GM23338 (cell line): ENCODE data around the gene USP48. TPM values are rescaled to one million over a fixed set of nuclear protein-coding genes. Genes with fewer than 3 reads are reported as not detected.

Source experiments
- CREB1 ChIP-seq: fragments of 250-450 bp; sonication (Bioruptor Pico); IDR thresholded peaks from 2 replicates; pipeline ENCODE4 v1.5.0; 2020; ENCODE audit warnings: low read depth, mild to moderate bottlenecking, moderate library complexity
- CTCF ChIP-seq, 2 experiments: fragments of 200-600 bp in 1 of 2; sonication (generic) in 1 of 2; conservative IDR thresholded peaks; 2 replicates each; pipeline versions ENCODE4 v1.5.1 to v1.6.1; 2016 to 2017; ENCODE audit warnings: antibody characterized with exemption in 2 of 2, low read depth in 2 of 2, mild to moderate bottlenecking in 2 of 2, moderate library complexity in 1 of 2
- EZH2phosphoT487 ChIP-seq: fragments of 200-600 bp; sonication (generic); IDR thresholded peaks from one replicate; pipeline ENCODE4 v1.8.1; 2018; ENCODE audit warnings: antibody characterized with exemption; ENCODE audit not compliant: unreplicated experiment
- JUNB ChIP-seq: IDR thresholded peaks from one replicate; pipeline ENCODE4 v1.6.1; 2016; ENCODE audit warnings: antibody characterized with exemption; ENCODE audit not compliant: unreplicated experiment
- NANOG ChIP-seq: IDR thresholded peaks from 2 replicates; pipeline ENCODE4 v1.6.1; 2016; ENCODE audit warnings: antibody characterized with exemption, borderline replicate concordance
- POLR2AphosphoS5 ChIP-seq: IDR thresholded peaks from 2 replicates; pipeline ENCODE4 v1.6.1; 2016; ENCODE audit warnings: antibody characterized with exemption, low read depth
- STAT1 ChIP-seq: IDR thresholded peaks from one replicate; pipeline ENCODE4 v1.6.1; 2016; ENCODE audit warnings: antibody characterized with exemption; ENCODE audit not compliant: unreplicated experiment
- ZNF114 ChIP-seq: fragments of 250-450 bp; sonication (Bioruptor Pico); IDR thresholded peaks from 2 replicates; pipeline ENCODE4 v1.5.0; 2020; ENCODE audit warnings: mild to moderate bottlenecking, moderate library complexity
- ZNF331 ChIP-seq: fragments of 250-450 bp; sonication (Bioruptor Pico); IDR thresholded peaks from 2 replicates; pipeline ENCODE4 v1.5.0; 2020; ENCODE audit warnings: low read depth, mild to moderate bottlenecking, moderate library complexity
- ZNF462 ChIP-seq: fragments of 250-450 bp; sonication (Bioruptor Pico); IDR thresholded peaks from 2 replicates; pipeline ENCODE4 v1.5.0; 2020; ENCODE audit warnings: mild to moderate bottlenecking, moderate library complexity
- polyA plus RNA-seq: library from polyadenylated mRNA; unstranded; fragments of >200 nt; fragmentation: Nextera tagmentation; extraction: Ambion mirVana; gene quantifications from 2 replicates; pipeline ENCODE4 v1.2.1, GENCODE V29; 2016
- total RNA-seq: library from RNA; depleted of rRNA; stranded (reverse); fragments of >200 nt; shearing (Covaris generic); gene quantifications from 2 replicates; pipeline ENCODE4 v1.2.3, GENCODE V29; 2014

USP48 gene
- total and polyA plus RNA-seq, 2 experiments from 2014 or later, result 85.9 to 151 TPM

- TF ChIP-seq ZNF462 (CRISPR knock-in tag) (no peak), ZNF331 (CRISPR knock-in tag) (no peak), JUNB (no peak), STAT1 (no peak), ZNF114 (CRISPR knock-in tag) (no peak), EZH2phosphoT487 (no peak), POLR2AphosphoS5 (no peak), CREB1 (CRISPR knock-in tag) (no peak), CTCF (conservative IDR thresholded peaks at IDR 0.05; ENCODE audit: low read depth in 2 of 2) (no peak), NANOG (no peak)
These were observed 95.8 kb downstream of the USP48 start (continued) for GRCh38 chr1:21687081-21687529.
